T-cell (primary cell): ENCODE results near the gene ETFB. TPM values are rescaled to one million over a fixed set of nuclear protein-coding genes. Genes with fewer than 3 reads are reported as not detected.

ENCODE experiments used
- ATAC-seq, 4 experiments: fragments of 200-7000 bp in 3 of 4; fragments of 150-1000 bp in 1 of 4; cut with Tn5 transposase; replicated peaks in 1 of 4; 1 replicate in 3 of 4; 2 replicates in 1 of 4; pipeline ENCODE4 v1.10.0; 2021; ENCODE audit warnings: moderate library complexity in 3 of 4, mild to moderate bottlenecking in 2 of 4, moderate number of reproducible peaks in 1 of 4
- CTCF ChIA-PET, 2 donors: fragments of 300-600 bp; sonication (Branson Sonifier 250); formaldehyde crosslinking; loops; one replicate each; lab custom pipeline; 2022; ENCODE audit warnings: antibody characterized with exemption in 2 of 2; lab: Charles Lee
- POLR2A ChIA-PET, 2 donors: fragments of 300-600 bp; sonication (Branson Sonifier 250); formaldehyde crosslinking; loops; one replicate each; lab custom pipeline; 2022; ENCODE audit warnings: antibody characterized with exemption in 2 of 2; lab: Charles Lee
- DNase-seq, 35 experiments: peaks; one replicate each; pipeline versions ENCODE4 v3.0.0 to v3.0.0-alpha.2; 2013 to 2023
- H3K27ac ChIP-seq: one replicate; pipeline ENCODE4 v1.5.1; 2013; ENCODE audit warnings: low read length
- H3K27me3 ChIP-seq, 2 experiments: replicated peaks in 1 of 2; 1 replicate in 1 of 2; 2 replicates in 1 of 2; pipeline versions ENCODE4 v1.6.1 to v1.7.0; 2013; ENCODE audit warnings: low read length in 1 of 2, mixed read lengths in 1 of 2; ENCODE audit not compliant: control insufficient read depth in 2 of 2, insufficient read depth in 2 of 2; ENCODE audit errors: extremely low read depth in 1 of 2
- H3K36me3 ChIP-seq, 2 donors: 1 replicate in 1 of 2; 2 replicates in 1 of 2; pipeline versions ENCODE4 v1.6.1 to v1.7.0; 2013; ENCODE audit warnings: low read length in 1 of 2; ENCODE audit not compliant: control insufficient read depth in 2 of 2, insufficient read depth in 1 of 2; ENCODE audit errors: extremely low read depth in 1 of 2
- H3K4me1 ChIP-seq, 2 experiments: 1 replicate in 1 of 2; 2 replicates in 1 of 2; pipeline versions ENCODE4 v1.6.1 to v1.7.0; 2013; ENCODE audit warnings: low read length in 2 of 2, mixed read lengths in 1 of 2; ENCODE audit not compliant: insufficient read depth in 2 of 2, control insufficient read depth in 1 of 2; ENCODE audit errors: extremely low read depth in 1 of 2
- H3K4me3 ChIP-seq, 2 donors: 1 replicate in 1 of 2; 2 replicates in 1 of 2; pipeline versions ENCODE4 v1.5.1 to v1.7.0; 2013; ENCODE audit warnings: mild to moderate bottlenecking in 2 of 2, low read length in 1 of 2, moderate library complexity in 1 of 2; ENCODE audit not compliant: control insufficient read depth in 1 of 2; ENCODE audit errors: extremely low read depth in 1 of 2
- H3K9me3 ChIP-seq: 2 replicates; pipeline ENCODE4 v1.7.0; 2013
- H3K27ac Mint-ChIP-seq, 2 donors: one replicate each; pipeline ENCODE4 v1.8.0; 2020 to 2021; ENCODE audit warnings: mild to moderate bottlenecking in 2 of 2, mixed read lengths in 2 of 2
- H3K27me3 Mint-ChIP-seq, 2 donors: one replicate each; pipeline ENCODE4 v1.8.0; 2021 to 2022; ENCODE audit warnings: mixed read lengths in 2 of 2
- H3K36me3 Mint-ChIP-seq: one replicate; pipeline ENCODE4 v1.8.0; 2021; ENCODE audit warnings: mixed read lengths
- H3K4me1 Mint-ChIP-seq, 3 donors: one replicate each; pipeline ENCODE4 v1.8.0; 2020 to 2022; ENCODE audit warnings: mixed read lengths in 3 of 3, mild to moderate bottlenecking in 1 of 3
- H3K4me3 Mint-ChIP-seq, 3 donors: one replicate each; pipeline ENCODE4 v1.8.0; 2020 to 2022; ENCODE audit warnings: mild to moderate bottlenecking in 3 of 3, mixed read lengths in 3 of 3, moderate library complexity in 3 of 3
- H3K9me3 Mint-ChIP-seq, 3 donors: one replicate each; pipeline ENCODE4 v1.8.0; 2020 to 2022; ENCODE audit warnings: mixed read lengths in 3 of 3
- WGBS: methylation state at CpG from one replicate; pipeline ENCODE4 v1.1.5; 2013; ENCODE audit warnings: missing lambda C conversion rate; ENCODE audit not compliant: insufficient coverage; 5-methylcytosine and 5-hydroxymethylcytosine counted together
- total RNA-seq, 35 experiments: library from RNA in 6 of 35; stranded (reverse) in 6 of 35; fragments of 120-200 nt in 1 of 35; gene quantifications; one replicate each; pipeline versions ENCODE4 v1.2.1 to v1.2.4 and lab custom pipeline; 2013 to 2026

ETFB gene
- total RNA-seq, 5 donors from 2014 or later (not counting 1 experiment from before 2014, with no cell fraction given) = 37.8 to 67.8 (median 61.1) TPM

- no peak overlapping the region for H3K27ac ChIP-seq
- no peaks in the 10 kb centered on the region for H3K36me3 ChIP-seq
- no peaks in the 10 kb centered on the region for H3K9me3 ChIP-seq
- POLR2A ChIA-PET = no interaction called here
- no peaks in the 10 kb centered on the region for H3K9me3 Mint-ChIP-seq
- no peaks in the 10 kb centered on the region for H3K4me1 ChIP-seq
- CTCF ChIA-PET = no interaction called here
- DNase-seq = no peak
- ATAC-seq = no peak
- no peaks in the 10 kb centered on the region for H3K36me3 Mint-ChIP-seq
- no peak overlapping the region for H3K4me3 ChIP-seq
- peaks cover 0 to 48% of the 10 kb centered on the region in 2 experiments for H3K27me3 ChIP-seq
- H3K4me1 Mint-ChIP-seq = no peaks in the 10 kb centered on the region
- no peak overlapping the region for H3K27ac Mint-ChIP-seq
- no peak overlapping the region for H3K4me3 Mint-ChIP-seq
- peaks cover 21 to 47% of the 10 kb centered on the region in 2 donors for H3K27me3 Mint-ChIP-seq
- WGBS = 75% methylated on average over 7 of the region's 15 CpGs
Measured at GRCh38 chr19:51295382-51296126, 70.6 kb downstream of the ETFB start.

Other genes starting within 250 kb of the ETFB start
- 1 to 10 TPM in 3 of 5 donors, under 1 TPM in 2; 0.73 to 2.6 (median 1.6) TPM for gene SIGLEC9, start 241.5 kb downstream of the ETFB start, total RNA-seq
- 1 to 10 TPM in 2 of 5 donors, under 1 TPM in 2, not detected in 1; 0.30 to 3.3 (median 1.0) TPM for gene SIGLEC7, start 224.1 kb downstream of the ETFB start, total RNA-seq
- under 1 TPM in 4 of 5 donors, not detected in 1; 0.23 to 0.60 (median 0.42) TPM for gene CD33, start 141.3 kb downstream of the ETFB start, total RNA-seq
- not detected for gene SIGLECL1, start 115.3 kb downstream of the ETFB start, total RNA-seq
- gene IGLON5, start 54.7 kb downstream of the ETFB start, total RNA-seq = under 1 TPM in 1 of 5 donors, not detected in 4; 0.10 TPM
- under 1 TPM; 0.18 to 0.70 (median 0.39) TPM for gene VSIG10L, start 24.2 kb downstream of the ETFB start, total RNA-seq
- 1 to 10 TPM; 2.0 to 8.5 (median 5.8) TPM for gene CLDND2, start 2.6 kb upstream of the ETFB start, total RNA-seq
- gene NKG7, start 6.3 kb upstream of the ETFB start, total RNA-seq = 100 to 1,000 TPM in 4 of 5 donors, 10 to 100 TPM in 1; 42.9 to 356 (median 105) TPM
- gene LIM2, start 21.6 kb upstream of the ETFB start, total RNA-seq = not detected
- not detected for gene C19orf84, start 24.2 kb upstream of the ETFB start, total RNA-seq
- gene SIGLEC10, start 51.3 kb upstream of the ETFB start, total RNA-seq = 1 to 10 TPM in 3 of 5 donors, under 1 TPM in 2; 0.67 to 6.7 (median 1.8) TPM
- gene SIGLEC8, start 92.1 kb upstream of the ETFB start, total RNA-seq = not detected
- not detected for gene CEACAM18, start 112.2 kb upstream of the ETFB start, total RNA-seq
- not detected for gene SIGLEC12, start 135.4 kb upstream of the ETFB start, total RNA-seq
- under 1 TPM in 4 of 5 donors, not detected in 1; 0.23 to 0.79 (median 0.64) TPM for gene SIGLEC6, start 165.3 kb upstream of the ETFB start, total RNA-seq
- 10 to 100 TPM in 3 of 5 donors, 1 to 10 TPM in 2; 6.7 to 16.8 (median 12.3) TPM for gene ZNF175, start 204.9 kb upstream of the ETFB start, total RNA-seq